Endothelial cell of umbilical vein (primary cell): Measurements from ENCODE around the gene GMNC. TPM values are rescaled to one million over a fixed set of nuclear protein-coding genes. Genes with fewer than 3 reads are reported as not detected.

Source experiments
- BruUV-seq: library from RNA; stranded (reverse); fragments of 400-500 nt; replicated peaks from 2 replicates; lab custom pipeline; 2021; lab: Mats Ljungman, UMichigan
- CTCF ChIA-PET: fragments of 300-600, 350-600 bp; sonication (Branson Sonifier 250); formaldehyde crosslinking; loops from one replicate; lab custom pipeline; 2021; ENCODE audit warnings: antibody characterized with exemption, inconsistent platforms; lab: Charles Lee
- POLR2A ChIA-PET: fragments of 300-600, 350-600 bp; sonication (Branson Sonifier 250); formaldehyde crosslinking; loops from one replicate; lab custom pipeline; 2021; ENCODE audit warnings: antibody characterized with exemption, inconsistent platforms; lab: Charles Lee
- DNase-seq: peaks from one replicate; pipeline ENCODE4 v3.0.0-alpha.2; 2011; ENCODE audit warnings: low read depth, low spot score
- FAIRE-seq: peaks from 2 replicates; lab custom pipeline; 2011; peaks lifted over from hg19 to GRCh38; lab: Jason Lieb, UNC
- H2AFZ ChIP-seq: 2 replicates; pipeline ENCODE4 v1.6.0; 2012; ENCODE audit warnings: low read depth, low read length, control low read depth, inconsistent platforms
- H3K27ac ChIP-seq: 2 replicates; pipeline ENCODE4 v1.5.1; 2011; ENCODE audit warnings: low read depth, mild to moderate bottlenecking, control low read depth, low read length, moderate library complexity; ENCODE audit not compliant: insufficient read depth
- H3K27me3 ChIP-seq, 2 experiments: 2 replicates each; pipeline versions ENCODE4 v1.6.0 to v1.6.1; 2011; ENCODE audit warnings: low read length in 2 of 2, mixed read lengths in 1 of 2; ENCODE audit not compliant: control insufficient read depth in 2 of 2, insufficient read depth in 2 of 2
- H3K36me3 ChIP-seq, 2 experiments: 2 replicates in 1 of 2; 3 replicates in 1 of 2; pipeline ENCODE4 v1.5.1; 2011; ENCODE audit warnings: low read length in 2 of 2, mild to moderate bottlenecking in 1 of 2, moderate library complexity in 1 of 2; ENCODE audit not compliant: control insufficient read depth in 2 of 2, insufficient read depth in 2 of 2; ENCODE audit errors: extremely low read depth in 1 of 2
- H3K4me1 ChIP-seq: 3 replicates; pipeline ENCODE4 v1.5.1; 2011; ENCODE audit warnings: mild to moderate bottlenecking, low read length; ENCODE audit not compliant: control insufficient read depth, insufficient read depth; ENCODE audit errors: extremely low read depth
- H3K4me2 ChIP-seq: 2 replicates; pipeline ENCODE4 v1.6.1; 2011; ENCODE audit warnings: low read length, control low read depth, mixed read lengths; ENCODE audit not compliant: insufficient read depth
- H3K4me3 ChIP-seq, 3 experiments: fragments of 200-600 bp in 1 of 3; sonication (generic), shearing (Covaris generic) in 1 of 3; replicated peaks in 1 of 3; 2 replicates each; pipeline ENCODE4 v1.5.1; 2011 to 2016; ENCODE audit warnings: control low read depth in 3 of 3, low read length in 3 of 3, mild to moderate bottlenecking in 2 of 3, inconsistent platforms in 1 of 3, low read depth in 1 of 3, moderate library complexity in 1 of 3; ENCODE audit not compliant: insufficient read depth in 1 of 3
- H3K79me2 ChIP-seq: 2 replicates; pipeline ENCODE4 v1.6.0; 2012; ENCODE audit warnings: low read length, inconsistent platforms; ENCODE audit not compliant: control insufficient read depth, insufficient read depth
- H3K9ac ChIP-seq: replicated peaks from 2 replicates; pipeline ENCODE3; 2011; ENCODE audit warnings: low read length, control low read depth; ENCODE audit not compliant: insufficient read depth; ENCODE audit errors: extremely low read depth
- H3K9me1 ChIP-seq: replicated peaks from 3 replicates; pipeline ENCODE4 v1.6.0; 2011; ENCODE audit warnings: mild to moderate bottlenecking, low read length; ENCODE audit not compliant: control insufficient read depth, insufficient read depth; ENCODE audit errors: extremely low read depth
- H3K9me3 ChIP-seq: replicated peaks from 2 replicates; pipeline ENCODE4 v1.5.1; 2012; ENCODE audit warnings: low read length, inconsistent platforms; ENCODE audit not compliant: control insufficient read depth, insufficient read depth
- H4K20me1 ChIP-seq: replicated peaks from 2 replicates; pipeline ENCODE3; 2011; ENCODE audit warnings: mild to moderate bottlenecking, low read length; ENCODE audit not compliant: control insufficient read depth, insufficient read depth; ENCODE audit errors: extremely low read depth
- EZH2 ChIP-seq: IDR thresholded peaks from 2 replicates; pipeline ENCODE4 v1.6.1; 2012; ENCODE audit warnings: borderline replicate concordance, low read depth, mild to moderate bottlenecking, moderate library complexity, low read length, inconsistent platforms; ENCODE audit not compliant: severe bottlenecking
- FOS ChIP-seq: IDR thresholded peaks from 2 replicates; pipeline ENCODE4 v1.6.1; 2011; ENCODE audit warnings: mild to moderate bottlenecking, low read length, moderate library complexity, borderline replicate concordance; ENCODE audit not compliant: insufficient read depth
- JUN ChIP-seq: IDR thresholded peaks from 2 replicates; pipeline ENCODE4 v1.6.1; 2011; ENCODE audit warnings: borderline replicate concordance, low read depth; ENCODE audit not compliant: insufficient read length, insufficient read depth
- MAX ChIP-seq: IDR thresholded peaks from 2 replicates; pipeline ENCODE4 v1.6.1; 2011; ENCODE audit not compliant: insufficient read depth, insufficient read length
- MYC ChIP-seq: IDR thresholded peaks from one replicate; pipeline ENCODE4 v1.6.1; 2011; ENCODE audit warnings: mild to moderate bottlenecking, low read depth, low read length
- POLR2A ChIP-seq: IDR thresholded peaks from 2 replicates; pipeline ENCODE4 v1.6.1; 2012; ENCODE audit warnings: low read depth, mild to moderate bottlenecking, control low read depth, low read length
- dilution Hi-C: fragments of 300-500 bp; cut with MboI; formaldehyde crosslinking; loops from one replicate; pipeline ENCODE4 v1.15.0; 2019; ENCODE audit warnings: low sequenced_read_pairs; ENCODE audit not compliant: extremely low pct_ligation_motif_present
- intact Hi-C: fragments of 100-400 bp; cut with micrococcal nuclease; formaldehyde crosslinking; loops from one replicate; pipeline ENCODE4 v1.10.0; 2022
- polyA plus RNA-seq, 4 experiments: library from polyadenylated mRNA; depleted of rRNA in 3 of 4; stranded (reverse) in 3 of 4; unstranded in 1 of 4; fragments of >200 nt; gene quantifications; 2 replicates each; pipeline versions ENCODE4 v1.2.1 to v1.2.3, GENCODE V29; 2011 to 2012; ENCODE audit warnings: missing spikeins in 1 of 4
- total RNA-seq: library from RNA; stranded (reverse); gene quantifications from 2 replicates; pipeline ENCODE4 v1.2.3, GENCODE V29; 2021
- TF ChIP-seq, protein P1 (sequence below), 2 donors: IDR thresholded peaks; 1 replicate in 1 of 2; 2 replicates in 1 of 2; pipeline ENCODE4 v1.5.1; 2011; ENCODE audit warnings: low read length in 2 of 2, mild to moderate bottlenecking in 2 of 2, moderate library complexity in 2 of 2, control low read depth in 1 of 2, inconsistent platforms in 1 of 2, low read depth in 1 of 2; ENCODE audit not compliant: insufficient read depth in 1 of 2; ENCODE audit errors: extremely low read depth in 1 of 2

GMNC gene
- total and polyA plus RNA-seq, 2 donors (not counting 3 experiments of a cell fraction or from before 2014, with no cell fraction given): not detected

GRCh38 chr3:190886945-190887344, 24.5 kb upstream of the GMNC start:
- Histone ChIP-seq H3K4me1 (no peaks in the 10 kb centered on the region), H2AFZ (no peak overlapping the region), H3K36me3 (no peaks in the 10 kb centered on the region), H3K9ac (no peak overlapping the region), H3K79me2 (no peaks in the 10 kb centered on the region), H3K4me3 (no peak overlapping the region), H3K9me3 (no peaks in the 10 kb centered on the region), H3K27ac (no peak overlapping the region), H3K9me1 (no peaks in the 10 kb centered on the region), H3K27me3 (no peaks in the 10 kb centered on the region), H4K20me1 (no peaks in the 10 kb centered on the region), H3K4me2 (no peak overlapping the region)
- BruUV-seq: no TSS peak
- intact Hi-C loops (loop anchor here (10.0 kb wide), 1 partner anchor 498 kb away; no protein-coding TSS in a partner anchor), dilution Hi-C loops (no loop called here)
- TF ChIP-seq POLR2A (no peak), JUN (no peak), FOS (no peak), MYC (no peak), EZH2 (no peak), MAX (no peak)
- CTCF ChIA-PET: no interaction called here
- no peak for DNase-seq
- POLR2A ChIA-PET: no interaction called here
- FAIRE-seq: no peak

DNA sequence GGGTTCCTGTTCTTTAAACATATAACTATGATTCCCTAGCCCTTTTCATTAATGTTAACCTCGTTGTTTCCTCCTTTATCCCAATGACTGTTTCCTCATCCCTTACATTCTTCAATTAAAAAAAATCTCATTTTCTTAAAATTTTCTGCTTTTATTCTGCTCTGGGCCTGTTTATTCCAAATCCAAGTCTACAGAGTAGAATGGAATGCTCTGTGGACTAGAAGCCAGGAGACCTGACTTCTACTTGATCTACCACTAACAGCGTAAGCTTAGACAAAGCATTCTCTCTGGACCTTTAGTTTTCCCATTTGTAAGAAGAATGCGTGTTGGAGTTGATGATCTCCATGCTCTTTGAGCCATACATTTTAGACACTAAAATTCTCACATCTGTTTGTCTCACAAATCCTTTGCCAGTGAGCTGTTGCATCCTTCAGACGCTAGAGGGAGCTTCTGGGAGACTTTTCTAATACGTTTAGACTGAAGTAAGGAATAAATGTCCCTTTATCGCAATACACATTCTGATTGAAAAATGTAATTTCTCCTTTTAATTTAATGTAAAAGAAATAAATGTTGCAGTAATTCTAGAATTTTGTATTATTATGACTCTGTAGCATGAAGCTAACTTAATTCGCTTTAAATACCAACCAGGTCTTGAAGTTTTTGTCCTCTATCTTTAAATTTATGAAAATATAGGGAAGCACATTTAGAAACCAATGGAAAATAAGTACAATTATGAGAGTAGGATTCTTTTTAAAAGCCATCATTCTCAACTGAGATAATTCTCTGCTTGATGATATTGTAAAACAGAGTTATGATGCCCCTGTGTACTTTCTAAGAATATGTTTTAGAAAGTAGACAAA, 21.7 kb upstream of the GMNC start:
- Histone ChIP-seq H4K20me1 (no peaks in the 10 kb centered on the region), H3K27me3 (no peaks in the 10 kb centered on the region), H2AFZ (no peak overlapping the region), H3K27ac (no peak overlapping the region), H3K4me1 (no peaks in the 10 kb centered on the region), H3K4me2 (no peak overlapping the region), H3K79me2 (no peaks in the 10 kb centered on the region), H3K36me3 (no peaks in the 10 kb centered on the region), H3K9me1 (no peaks in the 10 kb centered on the region), H3K4me3 (no peak overlapping the region), H3K9me3 (no peaks in the 10 kb centered on the region), H3K9ac (no peak overlapping the region)
- DNase-seq: peak; percentile 64
- dilution Hi-C loops: no loop called here
- BruUV-seq: no TSS peak
- intact Hi-C loops: loop anchor here (1.0 to 10.0 kb wide), 3 partner anchors 166 to 1560 kb away; no protein-coding TSS in a partner anchor
- ChIA-PET CTCF (interaction anchor here (0.5 to 5.3 kb wide), 32 partner anchors 9 to 1564 kb away, joined by 3 to 120 read pairs (median 4); partner anchors contain the start of genes GMNC and IL1RAP), POLR2A (no interaction called here)
- TF ChIP-seq, protein P1, sequence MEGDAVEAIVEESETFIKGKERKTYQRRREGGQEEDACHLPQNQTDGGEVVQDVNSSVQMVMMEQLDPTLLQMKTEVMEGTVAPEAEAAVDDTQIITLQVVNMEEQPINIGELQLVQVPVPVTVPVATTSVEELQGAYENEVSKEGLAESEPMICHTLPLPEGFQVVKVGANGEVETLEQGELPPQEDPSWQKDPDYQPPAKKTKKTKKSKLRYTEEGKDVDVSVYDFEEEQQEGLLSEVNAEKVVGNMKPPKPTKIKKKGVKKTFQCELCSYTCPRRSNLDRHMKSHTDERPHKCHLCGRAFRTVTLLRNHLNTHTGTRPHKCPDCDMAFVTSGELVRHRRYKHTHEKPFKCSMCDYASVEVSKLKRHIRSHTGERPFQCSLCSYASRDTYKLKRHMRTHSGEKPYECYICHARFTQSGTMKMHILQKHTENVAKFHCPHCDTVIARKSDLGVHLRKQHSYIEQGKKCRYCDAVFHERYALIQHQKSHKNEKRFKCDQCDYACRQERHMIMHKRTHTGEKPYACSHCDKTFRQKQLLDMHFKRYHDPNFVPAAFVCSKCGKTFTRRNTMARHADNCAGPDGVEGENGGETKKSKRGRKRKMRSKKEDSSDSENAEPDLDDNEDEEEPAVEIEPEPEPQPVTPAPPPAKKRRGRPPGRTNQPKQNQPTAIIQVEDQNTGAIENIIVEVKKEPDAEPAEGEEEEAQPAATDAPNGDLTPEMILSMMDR (IDR thresholded peaks at IDR 0.05; ENCODE audit: extremely low read depth in 1 of 2, insufficient read depth in 1 of 2, low read depth in 1 of 2, low read length in 2 of 2): peak; percentile 77 to 78
- no peak for TF ChIP-seq EZH2
- peak; percentile 64 for FAIRE-seq
